ENCODE results near the gene PKD1. TPM values are rescaled to one million over a fixed set of nuclear protein-coding genes. Genes with fewer than 3 reads are reported as not detected.
"Not testable (repeated sequence)": the region's sequence is repeated elsewhere in the genome, so short reads cannot be mapped to it uniquely, and the experiment has no call there.

The PKD1 gene
- total RNA-seq, 1 experiment from 2014 or later: 91.5 TPM

GRCh38 chr16:2105769-2106168 is 29.9 kb downstream of the PKD1 start:
- DNase-seq; H3K4me1 ChIP-seq (replicated peaks; ENCODE audit: insufficient read depth); H3K27ac ChIP-seq; H3K36me3 ChIP-seq (ENCODE audit: low read depth); CTCF ChIA-PET; BruUV-seq (replicated peaks); POLR2A ChIA-PET (ENCODE audit: unreplicated experiment); H3K4me2 ChIP-seq; H3F3A ChIP-seq (ENCODE audit: insufficient read depth, low read depth); H3K9me2 ChIP-seq (ENCODE audit: insufficient read depth); H3K27me3 ChIP-seq (ENCODE audit: insufficient read depth, low read depth); H2AFZ ChIP-seq; H3K79me2 ChIP-seq (ENCODE audit: low read depth); H3K4me3 ChIP-seq; H4K20me1 ChIP-seq (ENCODE audit: insufficient read depth); H3K9me3 ChIP-seq (ENCODE audit: insufficient read depth, low read depth); intact Hi-C loops (cut with micrococcal nuclease; ENCODE audit: unreplicated experiment): not testable (repeated sequence)

GRCh38 chr16:2105291-2105690 is 30.4 kb downstream of the PKD1 start:
- H3K36me3 ChIP-seq (ENCODE audit: low read depth); BruUV-seq (replicated peaks); intact Hi-C loops (cut with micrococcal nuclease; ENCODE audit: unreplicated experiment); H3K4me1 ChIP-seq (replicated peaks; ENCODE audit: insufficient read depth); H3K4me3 ChIP-seq; H3K9me2 ChIP-seq (ENCODE audit: insufficient read depth); H3K9me3 ChIP-seq (ENCODE audit: insufficient read depth, low read depth); H3K4me2 ChIP-seq; H3F3A ChIP-seq (ENCODE audit: insufficient read depth, low read depth); H3K27me3 ChIP-seq (ENCODE audit: insufficient read depth, low read depth); H2AFZ ChIP-seq; H3K79me2 ChIP-seq (ENCODE audit: low read depth); DNase-seq; CTCF ChIA-PET; H4K20me1 ChIP-seq (ENCODE audit: insufficient read depth); H3K27ac ChIP-seq: not testable (repeated sequence)
- POLR2A ChIA-PET (ENCODE audit: unreplicated experiment): interaction anchor here (0.6 kb wide), 1 partner anchor 800 kb away, joined by 3 read pairs; no protein-coding TSS in a partner anchor

GRCh38 chr16:2104464-2104863 is 31.2 kb downstream of the PKD1 start:
- not testable (repeated sequence) for BruUV-seq (replicated peaks)

GRCh38 chr16:2102471-2102870 is 33.2 kb downstream of the PKD1 start:
- H3K36me3 ChIP-seq (ENCODE audit: low read depth): no peaks in the 10 kb centered on the region
- no TSS peak for BruUV-seq (replicated peaks)

More at GRCh38 chr16:2104464-2104863, 31.2 kb downstream of the PKD1 start:
- H3K9me2 ChIP-seq (ENCODE audit: insufficient read depth); H3K79me2 ChIP-seq (ENCODE audit: low read depth); H3K4me2 ChIP-seq; H3K4me1 ChIP-seq (replicated peaks; ENCODE audit: insufficient read depth); H3K27ac ChIP-seq; H3F3A ChIP-seq (ENCODE audit: insufficient read depth, low read depth); intact Hi-C loops (cut with micrococcal nuclease; ENCODE audit: unreplicated experiment); H3K27me3 ChIP-seq (ENCODE audit: insufficient read depth, low read depth); CTCF ChIA-PET; H4K20me1 ChIP-seq (ENCODE audit: insufficient read depth); H3K4me3 ChIP-seq; DNase-seq; H3K9me3 ChIP-seq (ENCODE audit: insufficient read depth, low read depth); H2AFZ ChIP-seq; H3K36me3 ChIP-seq (ENCODE audit: low read depth): not testable (repeated sequence)
- POLR2A ChIA-PET (ENCODE audit: unreplicated experiment): interaction anchor here (0.6 kb wide), 1 partner anchor 801 kb away, joined by 3 read pairs; no protein-coding TSS in a partner anchor

GRCh38 chr16:2101581-2101980 is 34.1 kb downstream of the PKD1 start:
- H3K4me1 ChIP-seq (replicated peaks; ENCODE audit: insufficient read depth); H3K9me2 ChIP-seq (ENCODE audit: insufficient read depth); H3F3A ChIP-seq (ENCODE audit: insufficient read depth, low read depth); H4K20me1 ChIP-seq (ENCODE audit: insufficient read depth); H3K27me3 ChIP-seq (ENCODE audit: insufficient read depth, low read depth); H3K27ac ChIP-seq; H3K4me2 ChIP-seq; H3K4me3 ChIP-seq; H3K36me3 ChIP-seq (ENCODE audit: low read depth); H3K9me3 ChIP-seq (ENCODE audit: insufficient read depth, low read depth); H2AFZ ChIP-seq; BruUV-seq (replicated peaks); DNase-seq; CTCF ChIA-PET; H3K79me2 ChIP-seq (ENCODE audit: low read depth); intact Hi-C loops (cut with micrococcal nuclease; ENCODE audit: unreplicated experiment): not testable (repeated sequence)
- POLR2A ChIA-PET (ENCODE audit: unreplicated experiment): interaction anchor here (0.8 kb wide), 1 partner anchor 137 kb away, joined by 4 read pairs; the partner anchor contains the start of gene RPS2

More at GRCh38 chr16:2102471-2102870, 33.2 kb downstream of the PKD1 start:
- CTCF ChIA-PET: no interaction called here
- POLR2A ChIA-PET (ENCODE audit: unreplicated experiment): interaction anchor here (0.7 kb wide), 1 partner anchor 54 kb away, joined by 4 read pairs; no protein-coding TSS in a partner anchor
- no peaks in the 10 kb centered on the region for H3K79me2 ChIP-seq (ENCODE audit: low read depth)
- H3K9me2 ChIP-seq (ENCODE audit: insufficient read depth): no peaks in the 10 kb centered on the region
- no peak overlapping the region for H3K27ac ChIP-seq
- no peaks in the 10 kb centered on the region for H4K20me1 ChIP-seq (ENCODE audit: insufficient read depth)
- no peaks in the 10 kb centered on the region for H3K9me3 ChIP-seq (ENCODE audit: insufficient read depth, low read depth)
- H3K27me3 ChIP-seq (ENCODE audit: insufficient read depth, low read depth): no peaks in the 10 kb centered on the region
- H3K4me2 ChIP-seq: no peak overlapping the region
- intact Hi-C loops (cut with micrococcal nuclease; ENCODE audit: unreplicated experiment): no loop called here
- H2AFZ ChIP-seq: no peak overlapping the region
- no peak overlapping the region for H3K4me3 ChIP-seq
- no peaks in the 10 kb centered on the region for H3K4me1 ChIP-seq (replicated peaks; ENCODE audit: insufficient read depth)
- no peak for DNase-seq
- no peak for TF ChIP-seq EZH2 (IDR thresholded peaks at IDR 0.05; ENCODE audit: low read depth)
- no peak for TF ChIP-seq CTCF (conservative IDR thresholded peaks at IDR 0.05)
- H3F3A ChIP-seq (ENCODE audit: insufficient read depth, low read depth): no peaks in the 10 kb centered on the region

- H3K4me1 ChIP-seq (replicated peaks; ENCODE audit: insufficient read depth); H3K4me2 ChIP-seq; H2AFZ ChIP-seq; intact Hi-C loops (cut with micrococcal nuclease; ENCODE audit: unreplicated experiment); H3K27me3 ChIP-seq (ENCODE audit: insufficient read depth, low read depth); H3K36me3 ChIP-seq (ENCODE audit: low read depth); H3F3A ChIP-seq (ENCODE audit: insufficient read depth, low read depth); POLR2A ChIA-PET (ENCODE audit: unreplicated experiment); H3K27ac ChIP-seq; H4K20me1 ChIP-seq (ENCODE audit: insufficient read depth); BruUV-seq (replicated peaks); DNase-seq; H3K79me2 ChIP-seq (ENCODE audit: low read depth); H3K9me2 ChIP-seq (ENCODE audit: insufficient read depth); H3K9me3 ChIP-seq (ENCODE audit: insufficient read depth, low read depth); H3K4me3 ChIP-seq: not testable (repeated sequence)
- CTCF ChIA-PET: interaction anchor here (0.7 kb wide), 1 partner anchor 82 kb away, joined by 3 read pairs; no protein-coding TSS in a partner anchor
Measured at GRCh38 chr16:2097689-2098088, 38.0 kb downstream of the PKD1 start.
